Stimulated activated CD4-positive, alpha-beta T cell treated with anti-CD3 and anti-CD28 coated beads, Interleukin-4, amount 100 ng/mL, for 48 hours (primary cell): ENCODE measurements around the gene SSBP4.
A peak's percentile ranks its signal among the peaks of the same experiment; 100 is the strongest.
"Not testable (repeated sequence)": the region's sequence is repeated elsewhere in the genome, so short reads cannot be mapped to it uniquely, and the experiment has no call there.

Experiments used
- DNase-seq, 2 donors: peaks; one replicate each; pipeline ENCODE4 v3.0.0-alpha.2; 2020; ENCODE audit warnings: low read depth in 2 of 2

Gene SSBP4

GRCh38 chr19:18393836-18394235 lies 25.4 kb upstream of the SSBP4 start:
- no peak for DNase-seq

DNA sequence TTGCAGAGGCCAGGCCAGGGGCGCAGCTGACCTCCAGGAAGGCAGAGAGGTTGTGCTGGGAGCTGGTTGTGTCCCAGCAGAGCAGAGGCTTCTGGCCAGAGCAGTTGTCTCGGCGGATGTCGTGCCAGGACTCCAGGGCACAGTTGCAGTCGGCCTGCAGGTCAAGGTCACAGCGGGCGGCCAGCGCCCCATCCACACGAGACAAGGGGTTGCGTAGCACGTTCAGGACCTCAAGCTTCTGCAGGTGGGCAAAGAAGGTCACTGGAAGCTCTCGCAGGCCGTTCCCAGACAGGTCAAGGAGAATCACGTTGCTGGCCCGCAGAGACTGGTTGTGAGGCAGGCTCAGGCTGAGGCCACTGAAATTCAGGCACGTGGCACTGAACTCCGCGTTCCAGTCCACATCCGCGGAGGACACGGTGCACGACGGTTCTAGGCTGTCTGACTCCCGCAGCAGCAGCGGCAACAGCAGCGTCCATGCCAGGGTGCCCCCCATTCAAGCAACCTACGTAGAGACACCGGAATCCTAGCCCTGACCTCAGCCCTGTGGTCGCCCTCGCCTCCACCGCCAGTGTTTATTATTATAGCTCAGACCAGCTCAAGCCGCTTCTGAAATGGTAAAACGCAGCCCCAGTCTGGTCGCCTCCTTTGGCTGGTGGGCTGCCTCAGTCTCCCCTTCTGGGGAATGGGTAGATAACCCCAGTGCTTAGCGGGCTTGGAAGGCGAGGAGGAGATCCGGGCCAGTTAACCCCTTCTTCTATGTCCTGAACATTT lies 22.5 kb upstream of the SSBP4 start:
- DNase-seq = no peak

- DNase-seq = no peak
These were observed 21.7 kb upstream of the SSBP4 start, which contains the start of gene LRRC25 for GRCh38 chr19:18397242-18398202. LRRC25 (minus strand) TSS chr19:18397622; CDS start chr19:18396963, 659 bp downstream.

DNA sequence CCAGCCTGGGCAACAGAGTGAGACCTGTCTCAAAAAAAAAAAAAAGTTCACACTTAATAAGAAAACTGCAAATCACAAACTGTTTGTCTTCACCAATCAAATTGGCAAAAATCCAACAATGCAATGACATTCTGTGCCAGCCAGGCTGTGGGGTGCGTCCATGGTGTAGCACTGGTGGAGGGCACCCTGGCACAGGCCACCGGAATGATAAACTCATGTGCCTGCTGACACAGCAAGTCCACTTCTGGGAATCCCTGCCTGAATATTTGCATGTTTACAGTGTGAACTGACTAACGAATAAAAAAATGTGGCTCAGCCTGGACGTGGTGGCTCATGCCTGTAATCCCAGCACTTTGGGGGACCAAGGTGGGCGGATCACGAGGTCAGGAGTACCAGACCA lies 20.2 kb upstream of the SSBP4 start:
- no peak for DNase-seq

DNA sequence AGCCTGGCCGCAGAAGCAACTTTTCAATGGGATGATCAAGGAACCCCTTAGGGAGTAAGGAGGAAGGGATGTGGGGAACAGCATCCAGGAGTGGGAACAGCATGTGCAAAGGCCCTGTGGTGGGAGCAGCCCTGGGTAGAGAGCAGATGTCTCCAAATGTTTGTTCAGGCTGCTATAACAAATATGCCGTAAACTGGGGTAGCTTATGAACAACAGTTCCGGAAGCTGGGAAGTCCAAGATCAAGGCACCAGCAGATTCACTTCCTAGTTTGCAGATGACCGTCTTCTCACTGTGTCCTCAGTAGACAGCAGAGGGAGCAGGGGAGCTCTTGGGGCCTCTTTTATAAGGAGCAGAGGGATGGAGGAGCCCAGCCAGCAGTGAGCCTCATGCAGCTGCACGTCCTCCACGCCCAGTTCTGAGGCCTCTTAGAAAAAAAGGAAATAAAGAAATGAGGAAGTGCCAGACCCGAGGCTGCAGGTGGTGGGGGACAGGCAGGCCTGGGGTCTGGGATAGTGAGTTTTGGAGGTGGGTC lies 17.6 kb upstream of the SSBP4 start:
- no peak for DNase-seq

GRCh38 chr19:18402455-18403248 lies 16.5 kb upstream of the SSBP4 start:
- DNase-seq = not testable (repeated sequence)

DNA sequence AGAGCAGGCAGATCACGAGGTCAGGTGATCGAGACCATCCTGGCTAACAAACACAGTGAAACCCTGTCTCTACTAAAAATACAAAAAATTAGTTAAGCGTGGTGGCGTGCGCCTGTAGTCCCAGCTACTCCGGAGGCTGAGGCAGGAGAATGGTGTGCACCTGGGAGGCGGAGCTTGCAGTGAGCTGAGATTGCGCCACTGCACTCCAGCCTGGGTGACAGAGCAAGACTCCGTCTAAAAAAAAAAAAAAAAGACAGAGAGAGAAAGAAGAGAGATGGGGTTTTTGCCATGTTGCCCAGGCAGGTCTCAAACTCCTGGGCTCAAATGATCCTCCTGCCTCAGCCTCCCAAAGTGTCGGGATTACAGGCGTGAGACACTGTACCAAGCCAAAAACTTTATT lies 13.4 kb upstream of the SSBP4 start:
- DNase-seq = not testable (repeated sequence)

DNA sequence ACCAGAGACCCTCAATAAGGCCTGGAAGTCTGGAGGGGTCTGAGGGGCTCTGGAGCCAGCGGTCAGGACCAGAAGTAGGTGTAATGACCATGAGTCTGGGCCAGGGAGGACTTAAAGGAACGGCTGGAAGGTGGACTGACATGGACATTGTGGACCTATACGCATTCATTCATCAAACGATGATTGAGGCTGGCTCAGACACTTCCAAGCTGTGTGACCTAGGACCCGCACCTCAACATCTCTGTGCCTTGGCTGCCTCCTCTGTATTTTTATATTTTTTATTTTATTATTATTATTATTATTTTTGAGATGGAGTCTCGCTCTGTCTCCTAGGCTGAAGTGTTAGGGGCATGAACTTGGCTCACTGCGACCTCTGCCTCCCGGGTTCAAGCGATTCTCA lies 12.4 kb upstream of the SSBP4 start:
- DNase-seq = no peak

DNA sequence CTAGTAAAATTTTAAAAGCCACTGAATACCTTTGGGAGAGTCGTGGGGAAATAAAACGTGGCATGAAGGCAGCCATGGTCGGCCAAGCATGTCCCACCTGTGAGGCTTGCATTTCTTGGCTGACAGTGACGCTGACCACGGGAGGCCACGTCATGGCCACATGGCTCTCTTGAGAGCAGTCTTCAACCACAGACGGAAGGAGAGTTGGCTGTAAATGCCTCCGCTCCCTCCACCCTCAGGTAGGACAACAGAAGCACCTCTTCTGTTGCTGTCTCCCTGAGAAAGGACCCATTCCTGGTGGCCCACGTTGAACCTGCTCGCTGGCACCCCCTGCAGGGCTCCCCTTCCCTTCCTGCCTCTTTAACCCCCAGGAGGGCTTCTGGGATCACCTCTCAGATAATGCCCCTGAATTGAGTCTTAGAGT lies 11.1 kb upstream of the SSBP4 start:
- no peak for DNase-seq

DNA sequence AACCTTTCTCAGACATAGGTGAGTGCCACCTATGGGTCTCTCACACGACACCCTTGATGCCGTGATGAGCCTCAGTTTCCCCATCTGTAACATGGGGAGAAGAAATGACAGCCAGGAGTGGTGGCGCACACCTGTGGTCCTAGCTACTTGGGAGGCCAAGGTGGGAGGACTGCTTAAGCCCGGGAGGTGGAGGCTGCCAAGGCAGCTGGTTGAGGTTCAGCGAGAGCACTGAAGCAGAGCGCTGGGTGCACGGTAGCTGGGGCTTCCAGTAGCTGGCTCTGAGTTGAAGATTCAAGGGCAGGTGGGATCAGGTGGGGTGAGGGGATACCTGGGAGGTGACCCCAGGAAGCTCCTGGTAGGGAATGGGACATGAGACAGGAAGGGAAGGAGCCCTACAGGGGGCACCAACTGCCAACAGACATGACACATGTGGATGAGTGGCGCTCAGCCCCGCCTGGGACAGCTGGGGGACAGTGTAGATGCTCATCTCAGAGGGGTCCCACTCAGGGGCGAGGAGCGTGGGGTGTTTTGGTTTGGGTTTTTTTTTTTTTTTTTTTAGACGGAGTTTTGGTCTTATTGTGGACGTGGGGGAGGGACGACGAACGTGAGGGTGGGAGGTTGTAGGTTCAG lies 6.5 kb upstream of the SSBP4 start:
- DNase-seq = no peak

DNA sequence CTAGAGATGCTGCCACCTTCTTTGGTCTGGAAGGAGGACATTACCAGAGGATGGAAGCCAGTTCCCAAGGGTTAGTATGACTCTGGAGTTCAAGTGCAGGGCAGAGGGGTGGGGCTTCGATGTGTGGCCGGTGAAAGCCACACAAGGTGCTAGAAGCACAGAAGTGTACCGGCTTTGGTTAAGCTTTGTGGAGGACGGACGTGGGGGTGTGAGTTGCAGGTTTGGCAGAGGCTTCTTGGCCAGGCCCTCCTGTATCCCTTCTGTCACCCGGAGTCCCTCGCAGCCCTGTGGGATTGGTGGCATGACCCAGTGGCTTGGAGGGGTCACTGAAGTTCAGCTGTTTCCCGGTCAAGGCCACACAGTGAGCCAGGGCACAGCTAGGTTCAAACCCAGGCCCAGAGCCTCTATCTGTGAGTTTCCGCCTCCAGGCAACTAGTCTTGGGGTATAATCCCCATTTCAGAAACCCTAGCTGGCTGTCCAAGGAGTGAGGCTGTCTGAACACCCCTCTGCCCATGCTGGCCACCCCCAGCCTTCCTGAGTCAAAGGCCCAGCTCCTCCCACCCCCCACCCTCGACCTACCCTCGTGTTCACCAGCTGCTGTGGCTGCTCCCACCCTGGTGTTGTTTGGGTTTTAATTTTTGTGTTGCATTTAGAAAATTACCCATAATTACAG lies 4.6 kb upstream of the SSBP4 start:
- no peak for DNase-seq

DNA sequence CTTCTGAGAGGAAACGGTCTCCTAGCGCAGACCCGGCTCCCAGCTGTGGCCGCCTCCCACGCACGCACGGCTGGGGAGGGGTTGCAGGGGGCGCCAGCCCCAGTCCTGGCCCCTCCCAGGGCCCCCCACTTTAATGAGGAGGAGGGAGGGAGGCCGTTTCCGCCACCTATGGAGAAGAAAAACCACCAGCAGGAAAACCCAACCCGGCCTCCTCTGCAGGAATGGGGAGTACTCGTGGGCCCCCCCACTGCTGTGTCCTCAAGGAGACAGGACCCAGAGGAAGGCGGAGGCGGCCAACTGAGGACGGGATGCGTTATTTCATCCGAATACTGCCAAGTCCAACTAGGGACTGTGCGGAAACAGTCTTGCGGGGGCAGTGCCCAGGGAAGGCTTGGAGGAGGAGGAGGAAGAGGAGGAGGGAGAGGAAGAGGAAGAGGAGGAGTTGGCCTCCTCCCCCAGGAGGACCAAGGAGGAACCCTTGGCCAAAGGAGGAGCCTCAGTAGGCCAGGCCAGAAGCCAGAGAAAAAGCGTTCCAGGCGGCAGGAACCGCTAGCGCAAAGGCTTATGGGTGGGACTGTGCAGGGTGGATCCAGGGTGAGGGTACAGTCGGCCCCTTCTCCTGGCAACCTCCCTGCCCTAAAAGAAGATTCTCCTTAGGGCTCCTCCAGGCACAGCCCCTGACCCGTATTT lies 3.9 kb upstream of the SSBP4 start:
- DNase-seq = no peak

DNA sequence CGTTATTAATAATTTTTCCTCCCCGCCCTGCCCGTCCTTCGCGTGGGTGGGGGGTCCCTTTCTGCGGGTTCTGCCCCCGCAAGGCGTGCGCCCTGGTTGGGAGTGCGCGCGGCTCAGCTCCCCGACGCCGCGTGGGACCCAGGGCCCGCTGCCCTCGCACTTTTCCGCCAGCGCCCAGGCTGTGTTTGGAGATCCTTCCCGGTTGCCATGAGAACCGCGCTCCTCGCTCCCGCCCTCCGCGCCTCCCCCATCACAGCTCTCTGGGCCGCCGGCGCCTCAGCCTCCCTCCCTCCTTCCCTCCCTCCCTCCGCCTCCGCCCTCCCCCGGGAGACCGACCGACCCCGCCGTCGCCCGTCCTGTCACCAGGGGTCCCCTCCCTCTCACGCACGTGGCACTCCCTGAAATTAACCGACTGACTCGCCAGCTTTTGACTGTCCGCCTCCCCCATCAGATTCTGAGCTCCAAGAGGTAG lies 2.4 kb upstream of the SSBP4 start:
- DNase-seq = peak in 1 of 2 donors; percentile 66

- DNase-seq = no peak
These were observed 1.8 kb upstream of the SSBP4 start for GRCh38 chr19:18417250-18418028.

DNA sequence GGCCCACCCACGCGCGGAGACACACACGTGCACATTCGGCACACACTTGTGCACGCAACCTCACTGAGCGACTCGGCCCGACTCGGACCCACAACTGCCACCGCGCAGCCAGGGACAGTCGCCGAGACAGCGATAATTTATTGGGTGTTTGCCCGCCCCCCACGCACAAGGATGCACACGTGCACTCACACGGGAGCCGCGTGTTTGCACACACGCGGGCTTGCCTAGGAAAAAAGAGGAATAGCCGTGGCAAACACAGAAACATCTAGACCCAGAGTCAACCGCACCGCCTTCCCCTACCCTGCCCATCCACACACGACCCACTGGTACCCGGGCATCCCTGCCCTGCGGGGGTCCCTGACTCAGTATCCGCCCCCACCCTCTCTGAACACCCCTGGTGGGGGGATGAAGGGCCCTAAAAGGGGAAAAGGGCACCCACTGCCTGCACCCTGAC lies 1.1 kb upstream of the SSBP4 start:
- DNase-seq = no peak

GRCh38 chr19:18418483-18419194 lies 559 bp upstream of the SSBP4 start:
- no peak for DNase-seq

DNA sequence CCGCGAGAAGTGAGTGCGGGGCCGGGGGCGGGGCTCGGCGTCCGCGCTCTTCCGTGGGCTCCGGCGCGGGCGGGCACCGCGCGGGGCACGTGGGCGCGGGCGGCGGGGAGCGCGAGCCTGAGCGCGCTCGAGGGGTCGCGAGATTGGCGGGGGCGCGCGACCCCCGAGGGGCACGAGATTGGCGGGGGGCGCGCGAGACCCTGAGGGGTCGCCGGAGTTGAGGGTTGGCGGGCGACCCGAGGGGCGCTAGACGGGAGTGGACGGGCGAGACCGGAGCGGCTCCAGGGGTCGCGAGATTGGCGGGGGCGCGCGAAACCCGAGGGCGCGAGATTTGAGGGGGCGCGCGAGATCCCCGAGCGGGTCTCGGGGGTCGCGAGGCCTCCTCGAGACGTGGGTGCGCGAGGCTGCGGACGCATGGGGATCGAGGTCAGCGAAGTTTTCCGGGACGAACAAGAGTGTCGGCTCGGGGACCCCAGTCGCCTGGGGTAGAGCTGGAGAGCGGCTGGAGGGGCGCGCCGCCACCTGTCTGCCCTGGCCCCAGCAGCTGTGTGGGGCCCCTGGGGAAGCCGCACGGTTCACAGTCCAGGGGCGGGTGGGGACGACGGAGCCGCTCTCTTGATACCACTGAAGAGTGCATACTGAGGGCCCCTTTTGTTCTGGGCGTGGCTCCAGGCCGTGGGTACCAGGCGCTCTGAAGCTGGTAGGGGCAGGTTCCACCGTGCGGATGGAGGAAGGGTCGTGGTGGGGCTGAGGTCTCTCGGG lies 682 bp downstream of the SSBP4 start:
- no peak for DNase-seq

GRCh38 chr19:18420930-18421329 lies 1.7 kb downstream of the SSBP4 start:
- no peak for DNase-seq
